SU-DHL-6 (cell line): ENCODE data around the gene VSTM2L.

ENCODE experiments used
- CTCF ChIP-seq: fragments of 200-600 bp; sonication (generic); IDR thresholded peaks from one replicate; pipeline ENCODE4 v1.5.1; 2017; ENCODE audit warnings: antibody characterized with exemption, mild to moderate bottlenecking, low read length, moderate library complexity; ENCODE audit not compliant: insufficient read depth, poor library complexity, severe bottlenecking
- EZH2phosphoT487 ChIP-seq: fragments of 200-600 bp; sonication (generic), shearing (Covaris generic); conservative IDR thresholded peaks from 2 replicates; pipeline ENCODE4 v1.6.1; 2018; ENCODE audit warnings: mild to moderate bottlenecking, antibody characterized with exemption, low read length, moderate library complexity, mixed read lengths

GRCh38 chr20:37915800-37916570 lies 13.1 kb downstream of the VSTM2L start:
- TF ChIP-seq CTCF: no peak
- no peak for TF ChIP-seq EZH2phosphoT487
